ENCODE measurements around the gene PTPRM. TPM values are rescaled to one million over a fixed set of nuclear protein-coding genes. Genes with fewer than 3 reads are reported as not detected.

PTPRM gene
- total RNA-seq, 1 experiment from 2014 or later: 11.1 TPM

DNA sequence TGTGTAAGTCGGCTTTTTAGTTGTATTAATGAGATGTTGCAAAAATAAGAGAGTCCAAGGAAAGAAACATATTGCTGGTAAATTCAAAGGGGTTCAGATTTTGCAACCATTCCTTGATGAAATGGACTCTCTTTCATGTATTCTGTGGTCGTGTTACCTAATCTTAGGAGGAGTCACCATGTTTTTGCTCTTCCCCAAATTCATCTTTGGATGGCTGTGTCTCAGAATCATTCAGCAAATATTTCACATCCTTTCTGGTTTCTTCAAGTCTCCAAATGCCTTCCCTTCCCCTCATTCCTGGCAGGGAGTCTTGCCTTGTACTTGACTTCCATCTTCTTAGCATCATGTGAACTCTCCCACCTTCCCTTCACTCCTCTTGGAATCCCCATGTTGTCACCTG lies 66.1 kb downstream of the PTPRM start:
- peaks cover 3% of the 10 kb centered on the region; the same call in 1 of the 2 replicates for H3K4me1 Mint-ChIP-seq
- ChIA-PET CTCF (interaction anchor here (0.8 kb wide), 1 partner anchor 361 kb away, joined by 3 read pairs; no protein-coding TSS in a partner anchor), POLR2A (no interaction called here)
- DNase-seq (ENCODE audit: low spot score) (no peak), ATAC-seq (no peak)
- no peaks in the 10 kb centered on the region for H3K9me3 Mint-ChIP-seq
- no peak overlapping the region for H3K27ac Mint-ChIP-seq
- H3K36me3 Mint-ChIP-seq: no peaks in the 10 kb centered on the region
- TF ChIP-seq OVOL2 (CRISPR knock-in tag; IDR thresholded peaks at IDR 0.05; ENCODE audit: borderline replicate concordance) (no peak), ZNF423 (CRISPR knock-in tag; IDR thresholded peaks at IDR 0.05) (no peak), CREB1 (CRISPR knock-in tag; IDR thresholded peaks at IDR 0.05) (no peak), ZNF138 (CRISPR knock-in tag; conservative IDR thresholded peaks at IDR 0.05) (no peak), FOXK1 (CRISPR knock-in tag; IDR thresholded peaks at IDR 0.05) (no peak), TEAD4 (CRISPR knock-in tag; IDR thresholded peaks at IDR 0.05) (no peak), CBFB (CRISPR knock-in tag; IDR thresholded peaks at IDR 0.05; ENCODE audit: low read depth) (no peak), ZBTB21 (CRISPR knock-in tag; IDR thresholded peaks at IDR 0.05; ENCODE audit: borderline replicate concordance) (no peak), TP53 (CRISPR knock-in tag; IDR thresholded peaks at IDR 0.05) (no peak), NR1H2 (CRISPR knock-in tag; IDR thresholded peaks at IDR 0.05) (no peak), ZNF396 (CRISPR knock-in tag; IDR thresholded peaks at IDR 0.05; ENCODE audit: borderline replicate concordance) (no peak)
- TF ChIP-seq, protein P1, sequence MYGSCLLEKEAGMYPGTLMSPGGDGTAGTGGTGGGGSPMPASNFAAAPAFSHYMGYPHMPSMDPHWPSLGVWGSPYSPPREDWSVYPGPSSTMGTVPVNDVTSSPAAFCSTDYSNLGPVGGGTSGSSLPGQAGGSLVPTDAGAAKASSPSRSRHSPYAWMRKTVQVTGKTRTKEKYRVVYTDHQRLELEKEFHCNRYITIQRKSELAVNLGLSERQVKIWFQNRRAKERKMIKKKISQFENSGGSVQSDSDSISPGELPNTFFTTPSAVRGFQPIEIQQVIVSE (CRISPR knock-in tag; IDR thresholded peaks at IDR 0.05; ENCODE audit: borderline replicate concordance): no peak
- TF ChIP-seq, protein P2, sequence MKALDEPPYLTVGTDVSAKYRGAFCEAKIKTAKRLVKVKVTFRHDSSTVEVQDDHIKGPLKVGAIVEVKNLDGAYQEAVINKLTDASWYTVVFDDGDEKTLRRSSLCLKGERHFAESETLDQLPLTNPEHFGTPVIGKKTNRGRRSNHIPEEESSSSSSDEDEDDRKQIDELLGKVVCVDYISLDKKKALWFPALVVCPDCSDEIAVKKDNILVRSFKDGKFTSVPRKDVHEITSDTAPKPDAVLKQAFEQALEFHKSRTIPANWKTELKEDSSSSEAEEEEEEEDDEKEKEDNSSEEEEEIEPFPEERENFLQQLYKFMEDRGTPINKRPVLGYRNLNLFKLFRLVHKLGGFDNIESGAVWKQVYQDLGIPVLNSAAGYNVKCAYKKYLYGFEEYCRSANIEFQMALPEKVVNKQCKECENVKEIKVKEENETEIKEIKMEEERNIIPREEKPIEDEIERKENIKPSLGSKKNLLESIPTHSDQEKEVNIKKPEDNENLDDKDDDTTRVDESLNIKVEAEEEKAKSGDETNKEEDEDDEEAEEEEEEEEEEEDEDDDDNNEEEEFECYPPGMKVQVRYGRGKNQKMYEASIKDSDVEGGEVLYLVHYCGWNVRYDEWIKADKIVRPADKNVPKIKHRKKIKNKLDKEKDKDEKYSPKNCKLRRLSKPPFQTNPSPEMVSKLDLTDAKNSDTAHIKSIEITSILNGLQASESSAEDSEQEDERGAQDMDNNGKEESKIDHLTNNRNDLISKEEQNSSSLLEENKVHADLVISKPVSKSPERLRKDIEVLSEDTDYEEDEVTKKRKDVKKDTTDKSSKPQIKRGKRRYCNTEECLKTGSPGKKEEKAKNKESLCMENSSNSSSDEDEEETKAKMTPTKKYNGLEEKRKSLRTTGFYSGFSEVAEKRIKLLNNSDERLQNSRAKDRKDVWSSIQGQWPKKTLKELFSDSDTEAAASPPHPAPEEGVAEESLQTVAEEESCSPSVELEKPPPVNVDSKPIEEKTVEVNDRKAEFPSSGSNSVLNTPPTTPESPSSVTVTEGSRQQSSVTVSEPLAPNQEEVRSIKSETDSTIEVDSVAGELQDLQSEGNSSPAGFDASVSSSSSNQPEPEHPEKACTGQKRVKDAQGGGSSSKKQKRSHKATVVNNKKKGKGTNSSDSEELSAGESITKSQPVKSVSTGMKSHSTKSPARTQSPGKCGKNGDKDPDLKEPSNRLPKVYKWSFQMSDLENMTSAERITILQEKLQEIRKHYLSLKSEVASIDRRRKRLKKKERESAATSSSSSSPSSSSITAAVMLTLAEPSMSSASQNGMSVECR (CRISPR knock-in tag; IDR thresholded peaks at IDR 0.05; ENCODE audit: borderline replicate concordance): no peak
- TF ChIP-seq, protein P3, sequence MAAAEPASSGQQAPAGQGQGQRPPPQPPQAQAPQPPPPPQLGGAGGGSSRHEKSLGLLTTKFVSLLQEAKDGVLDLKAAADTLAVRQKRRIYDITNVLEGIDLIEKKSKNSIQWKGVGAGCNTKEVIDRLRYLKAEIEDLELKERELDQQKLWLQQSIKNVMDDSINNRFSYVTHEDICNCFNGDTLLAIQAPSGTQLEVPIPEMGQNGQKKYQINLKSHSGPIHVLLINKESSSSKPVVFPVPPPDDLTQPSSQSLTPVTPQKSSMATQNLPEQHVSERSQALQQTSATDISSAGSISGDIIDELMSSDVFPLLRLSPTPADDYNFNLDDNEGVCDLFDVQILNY (CRISPR knock-in tag; IDR thresholded peaks at IDR 0.05): no peak
- no peak overlapping the region for H3K4me3 Mint-ChIP-seq
- H3K27me3 Mint-ChIP-seq (ENCODE audit: low read depth): no peaks in the 10 kb centered on the region

DNA sequence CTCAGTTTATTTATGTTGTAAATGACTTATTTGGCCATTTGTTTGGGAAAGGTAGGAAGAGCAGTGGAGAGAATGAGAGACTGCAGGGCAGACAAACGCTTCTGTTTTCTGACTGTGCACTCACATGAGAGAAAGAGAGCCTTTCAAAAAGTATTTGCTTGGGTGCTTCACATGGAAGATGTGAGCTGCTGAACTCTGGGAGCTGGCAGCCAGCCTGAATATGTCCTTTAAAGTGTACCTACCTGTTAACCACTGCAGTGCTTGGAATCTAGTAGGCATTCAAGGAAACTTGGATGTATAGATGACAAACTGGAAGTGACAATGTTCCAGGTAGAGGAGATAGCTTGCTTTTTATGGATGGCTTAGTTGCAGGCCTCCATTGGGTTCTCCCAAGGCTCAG lies 68.8 kb downstream of the PTPRM start:
- peak overlapping the region; percentile 61; the same call in 1 of the 2 replicates for H3K27ac Mint-ChIP-seq
- no peaks in the 10 kb centered on the region for H3K27me3 Mint-ChIP-seq (ENCODE audit: low read depth)
- ATAC-seq (no peak), DNase-seq (ENCODE audit: low spot score) (no peak)
- H3K4me3 Mint-ChIP-seq: no peak overlapping the region
- no peak for TF ChIP-seq IRF2 (CRISPR knock-in tag; IDR thresholded peaks at IDR 0.05; ENCODE audit: borderline replicate concordance, low read depth)
- no peaks in the 10 kb centered on the region for H3K36me3 Mint-ChIP-seq
- POLR2A ChIA-PET: no interaction called here
- peaks cover 3% of the 10 kb centered on the region for H3K4me1 Mint-ChIP-seq
- CTCF ChIA-PET: interaction anchor here (0.6 kb wide), 1 partner anchor 364 kb away, joined by 4 read pairs; no protein-coding TSS in a partner anchor
- no peaks in the 10 kb centered on the region for H3K9me3 Mint-ChIP-seq

DNA sequence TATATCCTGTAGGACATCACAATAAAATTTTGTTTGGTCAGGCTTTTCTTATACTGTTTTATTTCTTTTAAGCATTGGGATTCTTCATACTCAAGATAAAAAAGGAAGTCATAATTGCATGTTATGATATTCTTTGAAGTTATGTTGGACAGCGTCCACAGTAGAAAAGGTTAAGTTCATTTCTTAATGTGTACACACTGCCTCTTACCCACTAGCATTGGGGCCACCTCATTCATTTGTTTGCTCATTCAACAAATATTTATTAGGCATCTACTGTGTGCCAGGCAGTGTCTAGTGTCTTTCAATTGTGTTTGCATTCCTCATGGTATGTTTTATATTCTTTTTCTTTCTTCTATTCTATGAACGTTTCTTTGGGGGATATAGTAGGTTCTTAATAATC lies 70.2 kb downstream of the PTPRM start:
- DNase-seq (ENCODE audit: low spot score) (no peak), ATAC-seq (no peak)
- POLR2A ChIA-PET: no interaction called here
- CTCF ChIA-PET: interaction anchor here (0.7 kb wide), 1 partner anchor 234 kb away, joined by 5 read pairs; no protein-coding TSS in a partner anchor
- H3K27me3 Mint-ChIP-seq (ENCODE audit: low read depth): no peaks in the 10 kb centered on the region
- TF ChIP-seq GRHL2 (CRISPR knock-in tag; IDR thresholded peaks at IDR 0.05; ENCODE audit: insufficient replicate concordance, severe bottlenecking) (no peak), PRRX2 (CRISPR knock-in tag; IDR thresholded peaks at IDR 0.05) (no peak), FOXJ3 (CRISPR knock-in tag; IDR thresholded peaks at IDR 0.05; ENCODE audit: borderline replicate concordance) (no peak), RORB (CRISPR knock-in tag; IDR thresholded peaks at IDR 0.05) (no peak), ESRRA (CRISPR knock-in tag; IDR thresholded peaks at IDR 0.05; ENCODE audit: borderline replicate concordance) (no peak)
- TF ChIP-seq, protein P4, sequence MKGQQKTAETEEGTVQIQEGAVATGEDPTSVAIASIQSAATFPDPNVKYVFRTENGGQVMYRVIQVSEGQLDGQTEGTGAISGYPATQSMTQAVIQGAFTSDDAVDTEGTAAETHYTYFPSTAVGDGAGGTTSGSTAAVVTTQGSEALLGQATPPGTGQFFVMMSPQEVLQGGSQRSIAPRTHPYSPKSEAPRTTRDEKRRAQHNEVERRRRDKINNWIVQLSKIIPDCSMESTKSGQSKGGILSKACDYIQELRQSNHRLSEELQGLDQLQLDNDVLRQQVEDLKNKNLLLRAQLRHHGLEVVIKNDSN (CRISPR knock-in tag; IDR thresholded peaks at IDR 0.05): no peak
- TF ChIP-seq, protein P5, sequence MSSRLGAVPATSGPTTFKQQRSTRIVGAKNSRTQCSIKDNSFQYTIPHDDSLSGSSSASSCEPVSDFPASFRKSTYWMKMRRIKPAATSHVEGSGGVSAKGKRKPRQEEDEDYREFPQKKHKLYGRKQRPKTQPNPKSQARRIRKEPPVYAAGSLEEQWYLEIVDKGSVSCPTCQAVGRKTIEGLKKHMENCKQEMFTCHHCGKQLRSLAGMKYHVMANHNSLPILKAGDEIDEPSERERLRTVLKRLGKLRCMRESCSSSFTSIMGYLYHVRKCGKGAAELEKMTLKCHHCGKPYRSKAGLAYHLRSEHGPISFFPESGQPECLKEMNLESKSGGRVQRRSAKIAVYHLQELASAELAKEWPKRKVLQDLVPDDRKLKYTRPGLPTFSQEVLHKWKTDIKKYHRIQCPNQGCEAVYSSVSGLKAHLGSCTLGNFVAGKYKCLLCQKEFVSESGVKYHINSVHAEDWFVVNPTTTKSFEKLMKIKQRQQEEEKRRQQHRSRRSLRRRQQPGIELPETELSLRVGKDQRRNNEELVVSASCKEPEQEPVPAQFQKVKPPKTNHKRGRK (CRISPR knock-in tag; IDR thresholded peaks at IDR 0.05; ENCODE audit: borderline replicate concordance): no peak
- no peaks in the 10 kb centered on the region for H3K9me3 Mint-ChIP-seq
- H3K36me3 Mint-ChIP-seq: no peaks in the 10 kb centered on the region
- H3K4me1 Mint-ChIP-seq: peaks cover 5% of the 10 kb centered on the region
- H3K4me3 Mint-ChIP-seq: no peak overlapping the region
- no peak overlapping the region for H3K27ac Mint-ChIP-seq
